H1 (cell line): ENCODE data around the gene ASCL5. TPM values are rescaled to one million over a fixed set of nuclear protein-coding genes. Genes with fewer than 3 reads are reported as not detected.

Experiments
- CTCF ChIA-PET: fragments of 300-600 bp; sonication (Branson Sonifier 250); formaldehyde crosslinking; loops from one replicate; lab custom pipeline; 2021; ENCODE audit not compliant: partially characterized antibody; lab: Charles Lee
- POLR2A ChIA-PET: fragments of 300-600 bp; sonication (Branson Sonifier 250); formaldehyde crosslinking; loops from one replicate; lab custom pipeline; 2021; ENCODE audit warnings: inconsistent platforms; ENCODE audit not compliant: partially characterized antibody; lab: Charles Lee
- DNase-seq, 2 experiments: peaks; one replicate each; pipeline versions ENCODE4 v3.0.0 to v3.0.0-alpha.2; 2010 to 2022; ENCODE audit warnings: low spot score in 2 of 2, low read depth in 1 of 2, mixed read lengths in 1 of 2
- FAIRE-seq: peaks from 2 replicates; lab custom pipeline; 2011; peaks lifted over from hg19 to GRCh38; lab: Jason Lieb, UNC
- H2AFZ ChIP-seq: 2 replicates; pipeline ENCODE4 v1.8.1; 2012; ENCODE audit warnings: low read length, inconsistent platforms
- H2AK5ac ChIP-seq: 2 replicates; pipeline ENCODE4 v1.6.1; 2013; ENCODE audit warnings: low read depth, low read length
- H2BK120ac ChIP-seq: replicated peaks from 2 replicates; pipeline ENCODE3; 2013; ENCODE audit warnings: low read depth, low read length, inconsistent platforms
- H2BK12ac ChIP-seq: 2 replicates; pipeline ENCODE4 v1.6.1; 2013; ENCODE audit warnings: low read depth, low read length
- H2BK15ac ChIP-seq: 2 replicates; pipeline ENCODE4 v1.6.1; 2013; ENCODE audit warnings: low read length
- H2BK20ac ChIP-seq: 2 replicates; pipeline ENCODE4 v1.6.1; 2013; ENCODE audit warnings: low read length
- H2BK5ac ChIP-seq: 2 replicates; pipeline ENCODE4 v1.6.1; 2013; ENCODE audit warnings: low read depth, low read length
- H3K14ac ChIP-seq: 2 replicates; pipeline ENCODE4 v1.6.1; 2013; ENCODE audit warnings: inconsistent platforms; ENCODE audit not compliant: insufficient read length
- H3K18ac ChIP-seq: 2 replicates; pipeline ENCODE4 v1.6.1; 2013; ENCODE audit warnings: low read length; ENCODE audit errors: extremely low read depth
- H3K23ac ChIP-seq: 2 replicates; pipeline ENCODE4 v1.6.1; 2013; ENCODE audit warnings: inconsistent platforms; ENCODE audit not compliant: insufficient read length
- H3K23me2 ChIP-seq: 2 replicates; pipeline ENCODE4 v1.6.1; 2013; ENCODE audit warnings: low read depth, low read length
- H3K27ac ChIP-seq: 2 replicates; pipeline ENCODE4 v1.6.1; 2011; ENCODE audit warnings: low read depth, low read length, inconsistent platforms
- H3K27me3 ChIP-seq, 4 experiments: replicated peaks in 1 of 4; 1 replicate in 1 of 4; 2 replicates in 3 of 4; pipeline versions ENCODE4 v1.6.1 to v1.8.1; 2011 to 2013; ENCODE audit warnings: low read length in 3 of 4, mild to moderate bottlenecking in 3 of 4, inconsistent platforms in 2 of 4, mixed read lengths in 2 of 4, moderate library complexity in 1 of 4; ENCODE audit not compliant: control insufficient read depth in 3 of 4, insufficient read depth in 3 of 4; ENCODE audit errors: extremely low read depth in 1 of 4
- H3K36me3 ChIP-seq, 4 experiments: 2 replicates each; pipeline versions ENCODE4 v1.6.1 to v1.8.1; 2011 to 2013; ENCODE audit warnings: mild to moderate bottlenecking in 4 of 4, low read length in 3 of 4, moderate library complexity in 2 of 4, control low read depth in 1 of 4, inconsistent platforms in 1 of 4; ENCODE audit not compliant: insufficient read depth in 4 of 4, control insufficient read depth in 2 of 4
- H3K4ac ChIP-seq: replicated peaks from 2 replicates; pipeline ENCODE3; 2013; ENCODE audit warnings: low read length, low read depth, mixed read lengths, inconsistent platforms; ENCODE audit not compliant: insufficient read length
- H3K4me1 ChIP-seq, 4 experiments: replicated peaks in 1 of 4; 1 replicate in 1 of 4; 2 replicates in 3 of 4; pipeline versions ENCODE4 v1.6.1 to v1.8.1; 2011 to 2013; ENCODE audit warnings: low read length in 3 of 4, inconsistent platforms in 2 of 4, mixed read lengths in 1 of 4; ENCODE audit not compliant: insufficient read depth in 4 of 4, control insufficient read depth in 3 of 4
- H3K4me2 ChIP-seq, 2 experiments: 2 replicates each; pipeline versions ENCODE4 v1.6.1 to v1.8.1; 2011 to 2013; ENCODE audit warnings: low read depth in 2 of 2, low read length in 2 of 2, control low read depth in 1 of 2, inconsistent platforms in 1 of 2, mild to moderate bottlenecking in 1 of 2; ENCODE audit not compliant: insufficient read depth in 1 of 2
- H3K4me3 ChIP-seq, 4 experiments: fragments of 200-600, 300-600 bp in 1 of 4; sonication (generic), shearing (Covaris generic), sonication (Bioruptor Twin) in 1 of 4; 2 replicates each; pipeline versions ENCODE4 v1.5.1 to v1.8.1; 2011 to 2016; ENCODE audit warnings: low read length in 4 of 4, low read depth in 3 of 4, control low read depth in 2 of 4, inconsistent platforms in 2 of 4, mild to moderate bottlenecking in 2 of 4, mixed read lengths in 1 of 4, moderate library complexity in 1 of 4; ENCODE audit not compliant: insufficient read depth in 2 of 4; ENCODE audit errors: extremely low read depth in 1 of 4
- H3K56ac ChIP-seq: replicated peaks from 2 replicates; pipeline ENCODE3; 2013; ENCODE audit warnings: low read depth, mild to moderate bottlenecking, mixed read lengths, low read length, inconsistent platforms; ENCODE audit not compliant: insufficient read length
- H3K79me1 ChIP-seq: 2 replicates; pipeline ENCODE4 v1.6.1; 2013; ENCODE audit warnings: low read depth, low read length, control low read depth
- H3K79me2 ChIP-seq, 2 experiments: 2 replicates each; pipeline versions ENCODE4 v1.6.1 to v1.8.1; 2012 to 2013; ENCODE audit warnings: low read length in 2 of 2, mild to moderate bottlenecking in 2 of 2, inconsistent platforms in 1 of 2; ENCODE audit not compliant: insufficient read depth in 2 of 2, control insufficient read depth in 1 of 2
- H3K9ac ChIP-seq, 4 experiments: replicated peaks in 1 of 4; 1 replicate in 1 of 4; 2 replicates in 3 of 4; pipeline versions ENCODE4 v1.6.1 to v1.8.1; 2011 to 2013; ENCODE audit warnings: low read depth in 3 of 4, low read length in 3 of 4, control low read depth in 2 of 4, mild to moderate bottlenecking in 2 of 4, moderate library complexity in 2 of 4, inconsistent platforms in 1 of 4; ENCODE audit errors: extremely low read depth in 1 of 4
- H3K9me3 ChIP-seq, 2 experiments: 2 replicates each; pipeline versions ENCODE4 v1.6.1 to v1.8.1; 2012 to 2013; ENCODE audit warnings: mild to moderate bottlenecking in 2 of 2, moderate library complexity in 2 of 2, control low read depth in 1 of 2, inconsistent platforms in 1 of 2, low read depth in 1 of 2, low read length in 1 of 2, mixed read lengths in 1 of 2; ENCODE audit not compliant: insufficient read depth in 2 of 2
- H4K20me1 ChIP-seq, 2 experiments: replicated peaks in 1 of 2; 2 replicates each; pipeline versions ENCODE3 to v1.8.1; 2011 to 2013; ENCODE audit warnings: inconsistent platforms in 2 of 2, low read length in 2 of 2, mild to moderate bottlenecking in 1 of 2; ENCODE audit not compliant: insufficient read depth in 2 of 2, control insufficient read depth in 1 of 2
- H4K5ac ChIP-seq: 2 replicates; pipeline ENCODE4 v1.6.1; 2013; ENCODE audit warnings: low read length, low read depth, mixed read lengths, inconsistent platforms; ENCODE audit not compliant: insufficient read length
- H4K8ac ChIP-seq: 2 replicates; pipeline ENCODE4 v1.8.0; 2013; ENCODE audit warnings: mild to moderate bottlenecking, moderate library complexity, low read length, inconsistent platforms; ENCODE audit not compliant: insufficient read depth; ENCODE audit errors: extremely low read depth
- H4K91ac ChIP-seq: replicated peaks from 2 replicates; pipeline ENCODE3; 2013; ENCODE audit warnings: low read length, mixed read lengths, inconsistent platforms; ENCODE audit not compliant: insufficient read length
- ASH2L ChIP-seq: fragments of 200-600, 300-600 bp; sonication (generic); IDR thresholded peaks from one replicate; pipeline ENCODE4 v1.7.1; 2017; ENCODE audit warnings: low read length
- BACH1 ChIP-seq: IDR thresholded peaks from 2 replicates; pipeline ENCODE4 v1.6.1; 2012; ENCODE audit warnings: low read length, improper control_type of control experiment
- CBX5 ChIP-seq: fragments of 300-800, 300-1000 bp; sonication (generic); IDR thresholded peaks from 2 replicates; pipeline ENCODE4 v1.7.1; 2016; ENCODE audit warnings: antibody characterized with exemption, low read length, low read depth
- CEBPB ChIP-seq: IDR thresholded peaks from 2 replicates; pipeline ENCODE4 v1.6.1; 2012; ENCODE audit warnings: low read depth, low read length
- CHD2 ChIP-seq: IDR thresholded peaks from 2 replicates; pipeline ENCODE4 v1.6.1; 2012; ENCODE audit warnings: low read length, improper control_type of control experiment
- CREB1 ChIP-seq: IDR thresholded peaks from 2 replicates; pipeline ENCODE4 v1.6.1; 2012; ENCODE audit warnings: inconsistent platforms
- HDAC6 ChIP-seq: IDR thresholded peaks from one replicate; pipeline ENCODE4 v1.7.1; 2012; ENCODE audit warnings: low read depth, mild to moderate bottlenecking, inconsistent platforms, low read length, moderate library complexity
- POU5F1 ChIP-seq: IDR thresholded peaks from 2 replicates; pipeline ENCODE4 v1.6.1; 2011; ENCODE audit warnings: low read depth, mild to moderate bottlenecking, low read length, moderate library complexity
- RAD21 ChIP-seq, 2 experiments: IDR thresholded peaks in 1 of 2; conservative IDR thresholded peaks in 1 of 2; 2 replicates each; pipeline ENCODE4 v1.6.1; 2011; ENCODE audit warnings: low read depth in 2 of 2, low read length in 2 of 2, improper control_type of control experiment in 1 of 2, inconsistent platforms in 1 of 2, mild to moderate bottlenecking in 1 of 2, moderate library complexity in 1 of 2
- SAP30 ChIP-seq: fragments of 300-600 bp; sonication (generic); IDR thresholded peaks from 2 replicates; pipeline ENCODE4 v1.7.1; 2012; ENCODE audit warnings: low read length, moderate library complexity, mild to moderate bottlenecking, inconsistent platforms; ENCODE audit not compliant: insufficient read depth, insufficient replicate concordance
- SIRT6 ChIP-seq: IDR thresholded peaks from one replicate; pipeline ENCODE4 v1.7.1; 2012; ENCODE audit warnings: low read length, inconsistent platforms
- SUZ12 ChIP-seq: fragments of 200-600 bp; sonication (generic); IDR thresholded peaks from 2 replicates; pipeline ENCODE4 v1.6.1; 2012; ENCODE audit warnings: mild to moderate bottlenecking, inconsistent platforms, low read length, moderate library complexity, mixed read lengths
- TAF7 ChIP-seq: optimal IDR thresholded peaks from 2 replicates; pipeline ENCODE3; 2011; ENCODE audit warnings: low read depth, mild to moderate bottlenecking, inconsistent platforms, low read length, moderate library complexity, borderline replicate concordance
- TBP ChIP-seq: IDR thresholded peaks from 2 replicates; pipeline ENCODE4 v1.6.1; 2011; ENCODE audit warnings: low read depth, low read length, improper control_type of control experiment
- WGBS, 2 experiments: shearing (Covaris generic) in 1 of 2; methylation state at CpG; one replicate each; pipeline versions ENCODE4 v1.1.6 to v1.1.7; 2013 to 2015; ENCODE audit warnings: low lambda C conversion rate in 2 of 2, mixed read lengths in 2 of 2, inconsistent platforms in 1 of 2, low coverage in 1 of 2, missing lambda C conversion rate in 1 of 2; ENCODE audit not compliant: insufficient replicate concordance in 2 of 2, insufficient coverage in 1 of 2, insufficient read length in 1 of 2; ENCODE audit errors: extremely low coverage in 1 of 2, missing lambda C conversion rate in 1 of 2; 5-methylcytosine and 5-hydroxymethylcytosine counted together
- polyA plus RNA-seq, 7 experiments: library from polyadenylated mRNA; depleted of rRNA in 3 of 7; stranded (reverse) in 5 of 7; unstranded in 2 of 7; fragments of >200 nt in 5 of 7; fragments of 200-250 nt in 2 of 7; gene quantifications; 1 replicate in 5 of 7; 2 replicates in 1 of 7; 4 replicates in 1 of 7; pipeline versions ENCODE4 v1.2.1 to v1.2.3, GENCODE V29; 2011 to 2013; ENCODE audit warnings: missing spikeins in 2 of 7, mixed read lengths in 2 of 7
- total RNA-seq: library from RNA; stranded (reverse); fragmentation: NEBNext Ultra II Directional; extraction: Animal tissue kit (Norgen Biotek cat#: 25700); gene quantifications from 2 replicates; pipeline ENCODE4 v1.2.1, GENCODE V29; 2021

ASCL5 gene
- total and polyA plus RNA-seq, 2 of the 8 experiments (the other 6 are each of a cell fraction or from before 2014, with no cell fraction given) = 0.29 to 0.41 TPM

DNA sequence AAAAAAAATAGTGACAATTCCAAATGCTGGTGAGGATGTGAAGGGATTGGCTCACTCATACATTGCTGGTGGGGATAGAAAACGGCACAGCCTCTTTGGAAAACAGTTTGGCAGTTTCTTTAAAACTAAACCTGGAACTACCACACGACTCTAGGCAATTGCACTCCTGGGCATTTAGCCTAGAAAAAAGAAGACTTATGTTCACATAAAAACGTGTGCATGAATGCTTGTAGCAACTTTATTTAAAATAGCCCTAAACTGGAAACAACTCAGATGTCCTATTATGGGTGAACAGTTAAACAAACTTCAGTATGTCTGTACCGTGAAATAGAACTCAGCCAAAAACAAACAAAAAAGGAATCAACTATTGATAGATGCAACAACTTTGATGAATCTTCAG, 36.7 kb upstream of the ASCL5 start:
- Histone ChIP-seq H3K23ac (no peak overlapping the region), H4K8ac (no peak overlapping the region), H4K91ac (no peak overlapping the region), H4K5ac (no peak overlapping the region), H3K27me3 (no peaks in the 10 kb centered on the region; a peak in 2 of 7 replicates), H3K4me2 (no peak overlapping the region), H3K9ac (no peak overlapping the region), H3K4me1 (no peaks in the 10 kb centered on the region), H3K79me2 (no peaks in the 10 kb centered on the region), H3K79me1 (no peaks in the 10 kb centered on the region), H3K9me3 (no peaks in the 10 kb centered on the region), H2BK15ac (no peak overlapping the region), H2AK5ac (no peak overlapping the region), H3K4ac (no peak overlapping the region), H3K14ac (no peak overlapping the region), H3K36me3 (no peaks in the 10 kb centered on the region), H2BK12ac (no peak overlapping the region), H2BK20ac (no peak overlapping the region), H3K23me2 (peaks cover 1% of the 10 kb centered on the region; the same call in 1 of the 2 replicates), H3K56ac (no peak overlapping the region), H3K27ac (no peak overlapping the region), H2BK120ac (no peak overlapping the region), H3K18ac (no peak overlapping the region), H4K20me1 (no peaks in the 10 kb centered on the region), H2BK5ac (no peak overlapping the region), H2AFZ (no peak overlapping the region), H3K4me3 (no peak overlapping the region)
- FAIRE-seq (no peak), DNase-seq (no peak)
- ChIA-PET POLR2A (interaction anchor here (1.3 kb wide), 1 partner anchor 23 kb away, joined by 3 read pairs; no protein-coding TSS in a partner anchor), CTCF (interaction anchor here (1.2 kb wide), 1 partner anchor 90 kb away, joined by 4 read pairs; no protein-coding TSS in a partner anchor)
- no peak for TF ChIP-seq ASH2L
- no peak for TF ChIP-seq CHD2
- no peak for TF ChIP-seq SAP30
- TF ChIP-seq TAF7 = no peak
- no peak for TF ChIP-seq SUZ12
- no peak for TF ChIP-seq CBX5
- TF ChIP-seq CEBPB = no peak
- no peak for TF ChIP-seq BACH1
- TF ChIP-seq TBP = no peak
- no peak for TF ChIP-seq SIRT6
- TF ChIP-seq POU5F1 = no peak
- no peak for TF ChIP-seq RAD21 (IDR thresholded peaks at IDR 0.05 in 1 of 2, conservative IDR thresholded peaks at IDR 0.05 in 1 of 2; ENCODE audit: low read depth in 2 of 2, low read length in 2 of 2)
- no peak for TF ChIP-seq CREB1
- TF ChIP-seq HDAC6 = no peak
- 75% methylated on average over 4 of the region's 4 CpGs; no CpG with 5 or more reads in 1 of the 2 experiments for WGBS, 2 experiments
